HG03565 (cell line): ENCODE measurements around the gene BATF2.
A peak's percentile ranks its signal among the peaks of the same experiment; 100 is the strongest.
"Not testable (repeated sequence)": the region's sequence is repeated elsewhere in the genome, so short reads cannot be mapped to it uniquely, and the experiment has no call there.

ENCODE experiments used
- ATAC-seq: cut with Tn5 transposase; IDR thresholded peaks from one replicate; pipeline ENCODE4 v1.9.1; 2021; ENCODE audit warnings: mild to moderate bottlenecking, moderate library complexity; ENCODE audit not compliant: unreplicated experiment

The BATF2 gene, protein sequence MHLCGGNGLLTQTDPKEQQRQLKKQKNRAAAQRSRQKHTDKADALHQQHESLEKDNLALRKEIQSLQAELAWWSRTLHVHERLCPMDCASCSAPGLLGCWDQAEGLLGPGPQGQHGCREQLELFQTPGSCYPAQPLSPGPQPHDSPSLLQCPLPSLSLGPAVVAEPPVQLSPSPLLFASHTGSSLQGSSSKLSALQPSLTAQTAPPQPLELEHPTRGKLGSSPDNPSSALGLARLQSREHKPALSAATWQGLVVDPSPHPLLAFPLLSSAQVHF

GRCh38 chr11:64996710-64997380 lies at the start of gene BATF2:
Gene BATF2 (minus strand): TSS chr11:64996971. CDS start chr11:64996914, 57 bp downstream.
- no peak for ATAC-seq

DNA sequence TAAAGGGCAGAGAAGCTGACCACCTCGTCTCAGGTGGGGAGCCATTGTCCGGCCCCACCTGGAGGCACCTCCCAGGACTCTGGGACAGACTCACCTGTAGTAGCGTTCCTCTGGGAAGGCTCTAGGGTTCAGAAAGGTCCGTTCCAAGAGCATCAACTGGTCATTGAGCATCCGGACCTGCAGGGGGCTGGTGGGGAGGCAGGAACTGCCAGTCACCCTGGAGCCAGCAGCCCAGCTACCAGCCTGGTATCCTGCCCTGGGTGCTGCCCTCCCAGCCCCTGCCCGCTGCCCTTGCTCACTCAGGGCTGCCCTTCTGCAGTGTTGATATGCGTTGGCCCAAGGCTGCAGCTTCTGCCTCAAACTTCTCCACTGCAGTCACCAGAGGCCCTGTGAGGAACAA lies 49.0 kb upstream of the BATF2 start:
- no peak for ATAC-seq

DNA sequence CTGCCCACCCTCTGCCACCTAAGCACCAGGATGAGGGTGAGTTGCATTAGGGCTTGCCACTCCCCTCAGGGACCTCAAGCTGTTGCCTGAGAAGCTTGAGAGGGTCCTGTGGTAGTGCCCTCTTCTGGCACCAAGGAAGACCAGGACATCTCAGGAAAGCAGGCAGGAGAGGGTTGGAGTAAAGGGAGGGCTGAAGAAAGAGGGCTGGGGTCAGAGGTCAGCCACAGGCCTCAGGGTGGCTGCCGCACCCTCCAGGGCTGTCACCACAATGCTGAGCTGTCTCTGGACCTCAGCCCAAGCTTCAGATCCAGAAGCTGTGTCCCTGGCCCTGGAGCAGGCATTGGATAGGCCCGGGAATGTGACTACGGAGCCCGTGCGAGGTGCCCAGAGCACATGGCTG lies 48.3 kb upstream of the BATF2 start:
- no peak for ATAC-seq

- ATAC-seq, result no peak
These were observed 47.2 kb upstream of the BATF2 start for GRCh38 chr11:65043881-65044501.

DNA sequence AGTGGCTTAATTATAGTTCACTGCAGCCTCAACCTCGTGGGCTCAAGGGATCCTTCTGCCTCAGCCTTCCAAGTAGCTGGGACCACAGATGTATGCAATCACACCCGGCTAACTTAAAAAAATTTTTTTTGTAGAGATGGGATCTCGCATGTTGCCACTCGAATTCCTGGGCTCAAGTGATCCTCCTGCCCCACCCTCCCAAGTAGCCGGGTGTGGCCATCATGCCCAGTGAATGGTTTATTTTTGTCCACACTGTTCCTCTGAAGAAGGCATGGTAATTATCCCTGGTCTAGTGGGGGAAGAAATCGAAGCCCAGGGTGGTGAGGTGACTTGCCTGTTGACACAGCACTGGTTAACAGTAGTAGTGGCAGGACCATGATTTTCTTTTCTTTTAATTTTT lies 46.1 kb upstream of the BATF2 start:
- ATAC-seq, result no peak

- ATAC-seq, result peak; percentile 78
These were observed 44.3 kb upstream of the BATF2 start, which contains the start of gene SAC3D1 for GRCh38 chr11:65040847-65041622. Gene SAC3D1 (plus strand): TSS chr11:65041210. CDS start chr11:65041293, 83 bp downstream.

DNA sequence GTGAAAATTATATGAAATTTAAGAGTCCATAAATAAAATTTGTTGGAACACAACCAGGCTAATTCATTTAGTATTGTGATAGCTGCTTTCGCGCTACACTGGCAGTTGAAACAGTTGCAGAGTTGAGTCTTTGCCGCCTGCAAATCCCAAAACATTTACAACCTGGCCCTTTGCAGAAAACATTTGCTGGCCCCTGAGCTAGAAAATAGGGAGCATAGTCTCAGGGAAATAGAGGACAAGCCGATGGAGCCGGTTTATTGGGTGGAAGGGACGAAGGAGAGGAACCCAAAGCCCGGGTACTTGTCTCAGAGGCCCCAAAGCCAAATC lies 43.7 kb upstream of the BATF2 start:
- ATAC-seq, result no peak

GRCh38 chr11:65036931-65037330 lies 40.2 kb upstream of the BATF2 start:
- no peak for ATAC-seq

DNA sequence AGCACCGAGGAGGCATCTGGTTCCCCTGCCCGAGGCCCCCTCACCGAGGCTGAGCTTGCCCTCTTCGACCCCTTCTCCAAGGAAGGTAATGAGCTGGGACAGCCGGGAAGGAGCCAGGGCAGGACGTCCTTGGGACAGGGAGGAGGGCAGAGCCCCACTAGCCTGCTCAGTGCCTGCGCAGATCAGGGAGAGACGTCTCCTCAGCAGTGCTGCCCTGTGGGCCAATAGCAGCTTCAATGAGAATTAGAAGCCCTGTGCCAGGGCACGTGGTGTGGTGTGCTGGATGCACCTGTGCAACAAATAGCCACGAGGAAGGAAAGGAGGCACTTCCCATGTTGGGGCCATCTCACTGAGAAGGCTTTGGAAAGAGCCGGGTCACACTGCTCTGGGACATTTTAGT lies 38.8 kb upstream of the BATF2 start:
- ATAC-seq, result no peak

DNA sequence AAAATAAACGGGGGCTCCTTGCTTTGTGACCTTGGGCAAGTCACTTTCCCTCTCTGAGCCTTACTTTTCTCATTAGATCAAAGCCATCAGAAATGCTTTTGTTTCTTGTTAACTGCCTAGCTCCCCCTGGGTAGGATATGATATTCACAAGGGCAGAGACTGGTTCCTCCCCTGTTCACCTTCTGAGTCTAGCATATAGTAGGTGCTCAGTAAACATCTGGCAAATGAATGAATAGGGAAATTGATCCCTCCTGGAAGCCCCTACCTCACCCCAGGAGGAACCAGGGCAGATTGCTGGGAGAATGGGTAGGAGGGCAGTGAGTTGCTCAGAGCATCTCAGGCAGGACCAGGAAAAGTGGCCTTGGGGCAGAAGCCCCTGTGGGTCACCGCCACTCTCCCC lies 37.7 kb upstream of the BATF2 start:
- ATAC-seq, result no peak

DNA sequence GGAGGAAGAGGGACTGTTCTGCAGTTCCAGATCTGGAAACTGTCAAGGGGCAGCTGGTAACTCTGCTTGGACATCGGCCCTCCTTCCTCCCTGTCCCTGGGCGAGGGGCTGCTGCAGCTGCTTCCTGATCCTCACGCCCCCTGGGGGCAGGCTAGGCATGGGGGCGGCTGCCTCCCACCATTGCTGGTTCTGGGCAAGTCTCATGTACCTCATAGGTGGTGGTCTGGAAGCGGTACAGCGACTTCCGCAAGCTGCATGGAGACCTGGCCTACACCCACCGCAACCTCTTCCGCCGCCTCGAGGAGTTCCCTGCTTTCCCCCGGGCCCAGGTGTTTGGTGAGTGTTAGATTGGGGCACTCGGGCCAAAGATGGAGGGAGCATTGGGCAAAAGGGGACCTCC lies 35.4 kb upstream of the BATF2 start:
- ATAC-seq, result no peak

DNA sequence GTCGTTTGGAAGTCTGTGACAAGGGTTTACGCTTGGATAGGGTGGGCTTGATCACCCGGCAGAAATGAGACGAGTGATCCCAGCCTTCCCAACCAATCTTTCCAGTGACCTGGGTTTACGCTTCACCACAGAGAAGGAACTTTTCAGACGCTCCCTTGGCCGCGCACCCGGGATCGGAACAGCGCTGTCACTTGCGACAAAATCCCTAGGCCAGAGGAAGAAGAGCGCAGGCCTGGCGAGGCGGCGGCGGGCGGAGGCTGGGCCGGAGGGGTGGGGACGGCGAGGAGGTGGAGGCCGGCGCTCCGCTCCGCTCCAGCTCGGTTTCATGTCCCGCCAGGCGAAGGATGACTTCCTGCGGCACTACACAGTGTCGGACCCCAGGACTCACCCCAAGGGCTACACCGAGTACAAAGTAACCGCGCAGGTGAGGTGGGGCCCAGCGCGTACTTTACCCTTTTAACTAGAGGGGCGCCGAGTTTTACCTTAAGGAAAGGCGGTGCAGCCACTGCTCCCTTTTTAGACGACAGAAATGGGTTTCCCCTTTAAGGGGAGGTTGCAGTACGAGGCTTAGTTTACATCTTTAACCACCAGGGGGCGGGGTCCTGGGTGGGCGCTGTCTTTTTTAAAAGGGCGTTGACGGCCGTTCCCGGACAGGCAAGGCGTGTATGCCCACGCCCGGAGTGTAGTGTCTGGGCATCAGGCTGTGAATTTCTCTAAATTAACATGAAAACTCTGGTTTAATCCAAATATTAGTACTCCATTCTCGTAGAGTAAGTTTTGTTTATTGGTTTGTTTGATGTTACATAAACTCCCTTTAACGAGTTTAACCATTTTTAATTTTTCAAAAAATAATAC lies 30.7 kb upstream of the BATF2 start, which contains the start of gene SNX15:
SNX15 (plus strand) TSS at position 227 of the 855 bp plus-strand sequence; CDS start at position 326, 99 bp downstream.
- ATAC-seq, result peak; percentile 88

GRCh38 chr11:65026810-65027209 lies 30.0 kb upstream of the BATF2 start:
- ATAC-seq, result no peak

GRCh38 chr11:65023502-65023901 lies 26.7 kb upstream of the BATF2 start:
- not testable (repeated sequence) for ATAC-seq

- no peak for ATAC-seq
These were observed 24.7 kb upstream of the BATF2 start for GRCh38 chr11:65021509-65021908.

- no peak for ATAC-seq
These were observed 24.2 kb upstream of the BATF2 start for GRCh38 chr11:65021003-65021402.

DNA sequence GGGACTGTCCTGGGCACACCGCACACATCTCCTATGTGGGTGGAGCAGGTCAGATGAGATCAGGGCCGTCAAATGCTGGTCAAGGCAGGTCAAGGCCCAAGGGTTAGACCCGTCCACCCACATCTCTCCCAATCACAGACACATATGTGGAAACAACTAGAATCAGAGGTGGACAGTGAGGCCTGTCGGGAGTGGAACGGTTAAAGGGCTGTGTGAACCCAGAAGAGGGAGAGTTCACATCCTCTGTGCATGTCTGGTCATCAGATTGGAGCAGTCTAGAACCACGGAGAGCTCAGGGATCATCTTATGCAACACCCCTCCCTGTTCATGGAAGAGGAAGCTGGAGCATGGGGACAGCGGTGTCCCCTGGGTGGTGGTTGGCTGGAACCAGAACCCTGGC lies 23.1 kb upstream of the BATF2 start:
- ATAC-seq, result no peak

- no peak for ATAC-seq
These were observed 21.2 kb upstream of the BATF2 start for GRCh38 chr11:65017937-65018336.

DNA sequence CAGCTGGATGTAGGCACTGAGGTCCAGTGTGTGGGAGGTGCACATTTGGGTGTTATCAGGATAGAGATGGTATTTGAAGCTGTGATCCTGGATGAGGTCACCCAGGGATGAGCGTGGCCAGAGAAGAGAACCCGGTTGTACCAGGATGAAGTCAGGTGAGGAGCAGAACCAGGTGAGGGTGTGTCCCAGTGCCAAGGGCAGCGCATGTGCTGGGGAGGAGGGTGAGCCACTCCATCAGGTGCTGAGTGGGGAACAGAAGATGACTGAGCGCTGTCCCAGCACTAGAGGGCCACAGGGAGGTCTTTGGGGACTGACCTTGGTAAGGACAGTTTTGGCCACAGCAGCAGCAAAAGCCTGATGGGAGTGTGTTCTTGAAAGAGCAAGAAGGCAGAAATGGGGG lies 19.9 kb upstream of the BATF2 start:
- no peak for ATAC-seq

DNA sequence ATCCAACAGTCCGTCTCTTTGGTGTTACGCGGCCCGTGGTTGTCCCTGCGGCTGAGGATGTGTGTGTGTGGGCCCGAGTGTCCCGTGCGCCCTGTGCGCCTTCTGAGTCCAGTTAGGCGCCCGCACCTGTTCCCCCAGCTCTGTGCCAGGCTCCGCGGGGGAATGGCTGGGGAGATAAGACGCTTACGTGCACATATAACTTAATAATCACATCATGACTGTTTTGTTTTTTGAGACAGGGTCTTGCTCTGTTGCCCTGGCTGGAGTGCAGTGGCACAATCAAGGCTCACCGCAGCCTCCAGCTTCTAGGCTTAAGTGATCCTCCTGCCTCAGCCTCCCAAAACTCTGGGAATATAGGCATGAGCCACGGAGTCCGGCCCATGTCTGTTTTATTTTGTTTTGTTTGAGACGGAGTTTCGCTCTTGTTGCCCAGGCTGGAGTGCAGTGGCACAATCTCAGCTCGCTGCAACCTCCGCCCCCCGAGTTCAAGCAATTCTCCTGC lies 18.0 kb upstream of the BATF2 start:
- ATAC-seq, result no peak
